ENCODE results near the gene DSTYK. TPM values are rescaled to one million over a fixed set of nuclear protein-coding genes. Genes with fewer than 3 reads are reported as not detected.
"Not testable (repeated sequence)": the region's sequence is repeated elsewhere in the genome, so short reads cannot be mapped to it uniquely, and the experiment has no call there.

Gene DSTYK
- total RNA-seq, 1 donor from 2014 or later: 11.3 TPM

GRCh38 chr1:205186191-205186590 lies 25.3 kb downstream of the DSTYK start:
- DNase-seq (ENCODE audit: low read depth) (no peak), FAIRE-seq (no peak)
- Histone ChIP-seq H3K36me3 (ENCODE audit: control insufficient read depth, insufficient read depth, low read length) (peaks cover 2% of the 10 kb centered on the region), H3K27me3 (ENCODE audit: control insufficient read depth, insufficient read depth, low read length) (no peaks in the 10 kb centered on the region), H3K4me3 (ENCODE audit: low read depth, low read length) (no peak overlapping the region)
- TF ChIP-seq CTCF (IDR thresholded peaks at IDR 0.05; ENCODE audit: insufficient read depth, low read length, severe bottlenecking): no peak

GRCh38 chr1:205183676-205184335 lies 27.7 kb downstream of the DSTYK start:
- Histone ChIP-seq H3K27me3 (ENCODE audit: control insufficient read depth, insufficient read depth, low read length) (no peaks in the 10 kb centered on the region), H3K36me3 (ENCODE audit: control insufficient read depth, insufficient read depth, low read length) (peaks cover 2% of the 10 kb centered on the region), H3K4me3 (ENCODE audit: low read depth, low read length) (no peak overlapping the region)
- FAIRE-seq (no peak), DNase-seq (ENCODE audit: low read depth) (no peak)
- TF ChIP-seq CTCF (IDR thresholded peaks at IDR 0.05; ENCODE audit: insufficient read depth, low read length, severe bottlenecking): no peak

- FAIRE-seq: no peak
- Histone ChIP-seq H3K4me3 (ENCODE audit: low read depth, low read length) (no peak overlapping the region), H3K36me3 (ENCODE audit: control insufficient read depth, insufficient read depth, low read length) (peaks cover 2% of the 10 kb centered on the region), H3K27me3 (ENCODE audit: control insufficient read depth, insufficient read depth, low read length) (no peaks in the 10 kb centered on the region)
- no peak for TF ChIP-seq CTCF (IDR thresholded peaks at IDR 0.05; ENCODE audit: insufficient read depth, low read length, severe bottlenecking)
- DNase-seq (ENCODE audit: low read depth): no peak
These were observed 28.6 kb downstream of the DSTYK start for GRCh38 chr1:205182930-205183329.

- H3K36me3 ChIP-seq (ENCODE audit: control insufficient read depth, insufficient read depth, low read length); FAIRE-seq; DNase-seq (ENCODE audit: low read depth); H3K4me3 ChIP-seq (ENCODE audit: low read depth, low read length); H3K27me3 ChIP-seq (ENCODE audit: control insufficient read depth, insufficient read depth, low read length): not testable (repeated sequence)
These were observed 31.2 kb downstream of the DSTYK start for GRCh38 chr1:205180331-205180730.

- FAIRE-seq (no peak), DNase-seq (ENCODE audit: low read depth) (no peak)
- H3K4me3 ChIP-seq (ENCODE audit: low read depth, low read length): no peak overlapping the region
- no peak for TF ChIP-seq CTCF (IDR thresholded peaks at IDR 0.05; ENCODE audit: insufficient read depth, low read length, severe bottlenecking)
- H3K27me3 ChIP-seq (ENCODE audit: control insufficient read depth, insufficient read depth, low read length): no peaks in the 10 kb centered on the region
- no peaks in the 10 kb centered on the region for H3K36me3 ChIP-seq (ENCODE audit: control insufficient read depth, insufficient read depth, low read length)
These were observed 31.7 kb downstream of the DSTYK start for GRCh38 chr1:205179842-205180241.

GRCh38 chr1:205172729-205173366 lies 38.7 kb downstream of the DSTYK start:
- H3K36me3 ChIP-seq (ENCODE audit: control insufficient read depth, insufficient read depth, low read length): peaks cover 1% of the 10 kb centered on the region
- no peak for FAIRE-seq
- H3K27me3 ChIP-seq (ENCODE audit: control insufficient read depth, insufficient read depth, low read length): no peaks in the 10 kb centered on the region
- peak; percentile 96 for DNase-seq (ENCODE audit: low read depth)
- TF ChIP-seq CTCF (IDR thresholded peaks at IDR 0.05; ENCODE audit: insufficient read depth, low read length, severe bottlenecking): no peak
- no peak overlapping the region for H3K4me3 ChIP-seq (ENCODE audit: low read depth, low read length)

Data from bronchial epithelial cell (primary cell).